Dedifferentiated amniotic fluid mesenchymal stem cell (primary cell): ENCODE data around the gene SCGB1C2.
"Not testable (repeated sequence)": the region's sequence is repeated elsewhere in the genome, so short reads cannot be mapped to it uniquely, and the experiment has no call there.

ENCODE experiments used
- DNase-seq: peaks from one replicate; pipeline ENCODE4 v3.0.0-alpha.2; 2016; ENCODE audit errors: extremely low spot score

The SCGB1C2 gene

GRCh38 chr17:148757-149156 is 11.4 kb downstream of the SCGB1C2 start:
- DNase-seq, result no peak

DNA sequence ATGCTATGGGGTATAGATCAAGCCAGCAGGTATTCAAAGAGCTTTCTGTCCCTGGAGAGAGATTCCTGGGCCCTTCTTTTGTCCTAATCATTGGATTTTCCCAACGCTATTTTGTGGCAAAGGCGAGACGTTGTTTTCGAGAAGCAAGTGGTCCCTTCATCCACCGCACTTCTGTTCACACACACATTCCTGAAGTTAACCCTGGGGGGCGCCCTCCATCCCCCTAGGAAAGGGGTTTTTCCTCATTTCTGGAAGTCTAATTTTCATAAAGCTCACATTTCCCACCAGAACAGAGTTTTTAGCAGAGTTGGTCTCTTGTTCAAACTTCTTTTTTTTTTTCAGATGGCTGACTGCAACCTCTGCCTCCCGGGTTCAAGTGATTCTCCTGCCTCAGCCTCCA is 11.9 kb downstream of the SCGB1C2 start:
- no peak for DNase-seq

DNA sequence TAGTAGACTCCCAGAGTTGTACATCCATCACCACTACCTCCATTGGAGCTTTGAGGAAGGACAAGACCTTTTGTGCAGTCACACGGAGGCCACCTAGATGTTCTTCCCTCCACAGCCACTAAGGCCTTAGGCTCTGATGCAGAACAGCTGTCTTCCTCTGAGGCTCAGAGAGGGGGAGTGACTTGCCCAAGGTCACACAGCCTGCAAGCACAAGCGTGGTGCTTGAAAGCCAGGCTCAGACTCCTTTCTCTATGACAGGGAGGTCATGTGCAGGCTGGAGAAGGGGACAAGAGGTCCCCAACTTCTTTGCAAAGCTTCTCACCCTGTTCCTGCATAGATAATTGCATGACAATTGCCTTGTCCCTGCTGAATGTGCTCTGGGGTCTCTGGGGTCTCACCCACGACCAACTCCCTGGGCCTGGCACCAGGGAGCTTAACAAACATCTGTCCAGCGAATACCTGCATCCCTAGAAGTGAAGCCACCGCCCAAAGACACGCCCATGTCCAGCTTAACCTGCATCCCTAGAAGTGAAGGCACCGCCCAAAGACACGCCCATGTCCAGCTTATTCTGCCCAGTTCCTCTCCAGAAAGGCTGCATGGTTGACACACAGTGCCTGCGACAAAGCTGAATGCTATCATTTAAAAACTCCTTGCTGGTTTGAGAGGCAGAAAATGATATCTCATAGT is 12.7 kb downstream of the SCGB1C2 start:
- no peak for DNase-seq

GRCh38 chr17:151004-151403 is 13.6 kb downstream of the SCGB1C2 start:
- DNase-seq, result no peak

DNA sequence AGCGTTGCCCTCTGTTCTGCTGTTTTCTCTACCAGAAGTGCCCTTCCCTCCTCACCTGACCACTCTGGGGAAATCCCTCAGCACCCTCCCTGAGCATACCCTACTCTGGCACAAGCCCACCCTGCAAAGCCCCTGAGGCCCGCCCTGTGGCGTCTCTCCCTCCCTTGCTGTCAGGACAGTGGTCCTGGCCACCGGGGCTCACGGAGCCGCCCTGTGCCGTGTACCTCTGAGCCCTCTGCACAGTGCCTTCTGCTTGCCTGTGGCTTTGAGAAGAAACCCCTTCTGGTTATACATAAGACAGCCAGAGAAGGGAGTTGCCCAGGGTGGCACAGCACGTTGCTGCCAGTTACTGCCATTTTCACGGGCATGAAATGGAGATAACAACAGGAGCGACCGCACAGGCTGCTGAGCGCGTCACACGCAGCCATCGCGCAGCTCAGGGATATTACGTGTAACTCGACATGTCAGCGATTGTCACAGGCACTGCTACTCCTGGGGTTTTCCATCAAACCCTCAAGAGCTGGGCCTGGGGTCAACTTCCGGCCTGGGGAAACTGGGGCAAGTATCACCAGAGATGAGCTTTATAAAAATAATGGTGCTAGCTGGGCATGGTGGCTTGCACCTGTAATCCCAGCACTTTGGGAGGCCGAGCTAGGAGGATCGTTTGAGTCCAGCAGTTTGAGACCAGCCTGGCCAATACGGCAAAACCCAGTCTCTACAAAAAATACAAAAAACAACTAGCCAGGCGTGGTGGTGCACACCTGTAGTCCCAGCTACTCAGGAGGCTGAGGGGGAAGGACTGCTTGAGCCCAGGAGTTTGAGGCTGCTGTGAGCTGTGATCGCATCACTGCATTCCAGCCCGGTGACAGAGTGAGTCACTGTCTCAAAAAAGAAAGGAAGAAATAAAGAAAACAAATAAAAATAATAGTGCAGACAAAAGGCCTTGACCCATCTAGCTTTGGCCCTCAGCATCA is 14.8 kb downstream of the SCGB1C2 start:
- DNase-seq, result no peak

DNA sequence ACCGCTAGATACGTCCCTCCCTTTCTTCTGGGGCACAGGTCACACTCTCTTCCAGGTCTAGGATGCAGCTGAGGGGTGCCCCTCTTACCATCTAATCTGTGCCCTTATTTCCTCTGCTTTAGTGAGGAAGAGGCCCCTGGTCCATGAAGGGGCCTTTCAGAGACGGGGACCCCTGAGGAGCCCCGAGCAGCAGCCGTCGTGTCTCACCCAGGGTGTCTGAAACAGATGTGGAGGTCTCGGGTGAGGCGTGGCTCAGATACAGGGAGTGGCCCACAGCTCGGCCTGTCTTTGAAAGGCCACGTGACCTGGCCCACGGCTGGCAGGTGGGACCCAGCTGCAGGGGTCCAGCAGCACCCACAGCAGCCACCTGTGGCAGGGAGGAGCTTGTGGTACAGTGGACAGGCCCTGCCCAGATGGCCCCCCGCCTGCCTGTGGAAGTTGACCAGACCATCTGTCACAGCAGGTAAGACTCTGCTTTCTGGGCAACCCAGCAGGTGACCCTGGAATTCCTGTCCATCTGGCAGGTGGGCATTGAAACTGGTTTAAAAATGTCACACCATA is 15.6 kb downstream of the SCGB1C2 start:
- DNase-seq, result no peak

DNA sequence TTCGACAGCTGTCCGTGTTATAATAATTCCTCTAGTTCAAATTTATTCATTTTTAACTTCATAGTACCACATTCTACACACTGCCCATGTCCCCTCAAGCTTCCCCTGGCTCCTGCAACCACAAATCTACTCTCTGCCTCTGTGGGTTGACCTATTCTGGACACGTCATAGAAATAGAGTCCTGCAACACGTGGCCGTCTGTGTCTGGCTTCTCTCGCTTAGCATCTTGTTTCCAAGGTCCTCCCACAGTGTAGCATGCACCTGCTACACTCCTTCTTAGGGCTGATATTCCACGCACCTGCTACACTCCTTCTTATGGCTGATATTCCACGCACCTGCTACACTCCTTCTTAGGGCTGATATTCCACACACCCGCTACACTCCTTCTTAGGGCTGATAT is 16.5 kb downstream of the SCGB1C2 start:
- no peak for DNase-seq

DNA sequence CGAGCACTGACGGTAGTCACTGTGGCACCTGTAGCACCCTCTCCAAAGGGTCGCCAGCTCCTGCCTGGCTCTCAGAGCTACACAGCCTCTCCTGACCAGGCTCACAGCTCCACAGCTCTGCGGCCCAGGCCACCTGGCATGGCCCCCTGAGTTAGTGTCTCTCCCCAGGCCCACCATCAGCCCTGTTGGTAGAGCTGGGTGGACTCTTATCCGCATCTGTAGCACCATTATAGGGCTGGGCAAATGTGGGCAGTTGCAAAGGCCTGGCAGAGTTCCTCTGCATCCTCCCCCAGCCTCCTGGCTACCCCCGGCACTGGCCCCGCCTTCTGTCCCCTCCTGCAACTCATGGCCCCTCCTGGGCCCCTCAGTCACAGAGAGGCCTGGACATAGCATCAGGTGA is 18.2 kb downstream of the SCGB1C2 start:
- DNase-seq, result no peak

- DNase-seq, result no peak
These were observed 18.8 kb downstream of the SCGB1C2 start for GRCh38 chr17:156094-156621.

GRCh38 chr17:156946-157345 is 19.6 kb downstream of the SCGB1C2 start:
- DNase-seq, result no peak

GRCh38 chr17:157901-158300 is 20.5 kb downstream of the SCGB1C2 start:
- DNase-seq, result no peak

DNA sequence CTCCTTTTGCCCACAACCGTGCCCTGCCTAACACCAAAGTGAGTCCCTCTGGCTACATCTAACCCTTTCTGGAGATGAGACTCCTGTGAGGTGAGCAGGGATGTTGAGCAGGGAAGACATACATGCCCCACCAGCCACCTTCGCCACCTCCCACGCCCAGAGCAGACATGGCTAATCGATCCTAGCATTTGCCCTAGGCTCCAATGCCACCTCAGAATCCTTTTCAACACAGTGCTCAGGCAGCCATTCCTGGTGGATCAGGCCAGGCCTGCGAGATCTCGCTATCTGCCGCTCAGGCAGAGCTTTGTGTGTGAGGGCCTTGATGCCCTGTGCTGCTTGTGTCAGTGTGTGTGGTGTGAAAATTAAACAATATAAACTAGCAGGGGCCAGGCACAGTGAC is 21.0 kb downstream of the SCGB1C2 start:
- no peak for DNase-seq

DNA sequence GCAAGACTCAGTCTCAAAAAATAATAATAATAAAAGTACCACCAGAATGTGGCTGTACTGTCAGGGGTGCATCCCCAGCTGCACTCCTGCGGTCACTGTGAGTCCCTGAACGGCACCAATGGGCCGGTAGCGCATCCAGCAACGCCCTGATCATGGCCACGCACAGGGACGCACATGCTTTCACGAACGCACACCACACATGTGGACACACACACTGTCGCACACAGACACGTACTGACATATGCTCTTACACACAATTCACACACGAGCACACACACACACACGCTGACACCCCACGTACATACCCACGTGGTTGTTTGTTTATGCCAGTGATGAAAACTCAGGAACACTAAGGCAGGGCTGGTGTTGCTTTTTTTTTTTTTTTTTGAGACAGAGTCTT is 22.2 kb downstream of the SCGB1C2 start:
- no peak for DNase-seq

- no peak for DNase-seq
These were observed 23.0 kb downstream of the SCGB1C2 start for GRCh38 chr17:160336-160735.

GRCh38 chr17:161481-161880 is 24.1 kb downstream of the SCGB1C2 start:
- DNase-seq, result no peak

- DNase-seq, result no peak
These were observed 25.3 kb downstream of the SCGB1C2 start for GRCh38 chr17:162689-163088.

GRCh38 chr17:163514-164098 is 26.2 kb downstream of the SCGB1C2 start:
- DNase-seq, result no peak

DNA sequence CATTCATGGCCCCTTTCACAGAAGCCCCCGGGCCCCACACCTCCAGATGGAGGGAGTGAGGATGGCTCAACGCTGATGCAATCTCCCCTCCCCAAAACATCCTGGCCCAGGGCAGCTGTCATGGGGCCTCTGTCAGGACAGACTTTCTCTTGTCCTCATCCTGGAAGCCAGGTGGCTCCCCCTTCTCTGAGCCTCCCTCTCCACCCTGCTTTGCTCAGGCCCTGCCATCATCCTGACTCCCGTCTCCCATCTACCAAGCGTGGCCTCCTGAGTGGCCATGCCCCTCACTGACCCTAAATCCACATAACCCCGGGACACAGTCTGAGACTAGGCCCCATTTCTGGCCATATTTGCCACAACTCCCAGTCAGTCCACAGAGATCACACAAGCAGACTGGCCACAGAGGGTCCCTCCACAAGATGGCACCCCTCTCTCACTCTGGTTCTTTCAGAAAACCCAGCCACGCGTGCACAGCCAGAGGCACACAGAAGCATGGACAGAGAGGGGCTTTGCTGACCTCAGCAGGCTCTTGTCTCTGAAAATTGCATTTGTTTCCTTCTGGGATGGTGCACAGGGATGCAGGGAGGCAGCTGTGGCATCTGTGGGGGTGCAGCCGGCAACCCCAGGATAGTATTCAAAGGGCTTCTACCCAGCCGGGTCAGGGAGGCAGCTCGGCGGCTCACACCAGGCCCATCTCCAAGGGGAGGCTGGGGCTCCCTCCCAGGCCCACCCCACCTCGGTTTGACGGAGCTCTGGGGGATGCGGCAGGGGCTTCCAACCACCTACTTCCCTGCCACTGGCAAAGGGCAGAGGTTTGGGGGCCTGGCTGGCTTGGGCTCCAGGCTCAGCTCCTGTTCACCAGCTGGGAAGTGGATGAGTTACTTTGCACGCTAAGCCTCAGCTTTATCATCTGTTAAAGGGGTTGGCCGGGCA is 27.2 kb downstream of the SCGB1C2 start:
- DNase-seq, result peak; percentile 25

DNA sequence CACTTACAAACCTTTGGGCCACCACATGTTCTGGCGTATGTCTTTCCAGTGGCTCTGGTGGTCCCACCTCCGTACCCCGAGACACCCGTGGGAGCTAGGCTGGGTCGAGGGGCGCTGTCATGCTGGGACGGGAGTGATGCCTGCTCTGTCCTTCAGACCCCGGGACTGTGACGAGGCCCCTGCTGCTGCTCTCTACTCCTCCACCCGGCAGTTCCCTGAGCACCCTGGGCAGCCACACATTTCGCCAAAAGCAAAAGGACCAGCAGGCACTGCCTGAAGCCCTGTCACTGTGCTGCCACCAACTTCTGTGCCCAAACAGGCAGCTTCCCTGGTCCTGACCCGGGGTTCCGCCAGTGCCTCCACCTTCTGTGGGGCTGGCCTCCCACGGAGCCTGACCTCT is 28.6 kb downstream of the SCGB1C2 start:
- no peak for DNase-seq

GRCh38 chr17:168614-169013 is 31.2 kb downstream of the SCGB1C2 start:
- not testable (repeated sequence) for DNase-seq

DNA sequence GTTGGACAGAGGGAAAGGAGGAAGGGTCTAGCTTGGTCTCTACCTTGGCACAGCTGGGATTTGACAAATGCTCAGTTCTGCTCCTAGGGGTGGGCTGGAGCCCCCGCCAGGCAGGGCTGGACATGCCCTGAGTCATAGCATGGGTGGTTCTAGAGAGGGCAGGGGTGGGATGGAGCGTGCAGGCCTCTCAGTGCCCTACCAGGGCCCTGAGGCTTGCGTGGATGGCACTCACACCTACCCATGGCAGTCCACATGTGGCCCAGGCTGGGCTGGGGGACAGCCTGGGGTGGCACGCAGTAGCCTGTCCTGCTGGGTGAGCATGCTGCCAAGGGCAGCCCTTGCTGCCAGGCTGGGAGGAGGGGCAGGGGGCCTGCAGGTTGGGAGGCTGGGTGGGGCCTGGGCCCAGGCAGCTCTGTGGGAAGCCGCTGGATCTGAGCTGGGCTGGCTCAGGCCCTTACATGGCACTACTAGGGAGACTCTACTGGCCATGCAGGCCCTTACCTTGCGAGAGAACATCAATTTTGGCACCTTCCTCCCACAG is 32.8 kb downstream of the SCGB1C2 start:
- no peak for DNase-seq
